ENCODE data around the gene EID2B. TPM values are rescaled to one million over a fixed set of nuclear protein-coding genes. Genes with fewer than 3 reads are reported as not detected.

EID2B gene
- total and polyA plus RNA-seq, 2 of the 13 experiments (the other 11 are each of a cell fraction or from before 2014, with no cell fraction given): 2.5 to 3.7 TPM

DNA sequence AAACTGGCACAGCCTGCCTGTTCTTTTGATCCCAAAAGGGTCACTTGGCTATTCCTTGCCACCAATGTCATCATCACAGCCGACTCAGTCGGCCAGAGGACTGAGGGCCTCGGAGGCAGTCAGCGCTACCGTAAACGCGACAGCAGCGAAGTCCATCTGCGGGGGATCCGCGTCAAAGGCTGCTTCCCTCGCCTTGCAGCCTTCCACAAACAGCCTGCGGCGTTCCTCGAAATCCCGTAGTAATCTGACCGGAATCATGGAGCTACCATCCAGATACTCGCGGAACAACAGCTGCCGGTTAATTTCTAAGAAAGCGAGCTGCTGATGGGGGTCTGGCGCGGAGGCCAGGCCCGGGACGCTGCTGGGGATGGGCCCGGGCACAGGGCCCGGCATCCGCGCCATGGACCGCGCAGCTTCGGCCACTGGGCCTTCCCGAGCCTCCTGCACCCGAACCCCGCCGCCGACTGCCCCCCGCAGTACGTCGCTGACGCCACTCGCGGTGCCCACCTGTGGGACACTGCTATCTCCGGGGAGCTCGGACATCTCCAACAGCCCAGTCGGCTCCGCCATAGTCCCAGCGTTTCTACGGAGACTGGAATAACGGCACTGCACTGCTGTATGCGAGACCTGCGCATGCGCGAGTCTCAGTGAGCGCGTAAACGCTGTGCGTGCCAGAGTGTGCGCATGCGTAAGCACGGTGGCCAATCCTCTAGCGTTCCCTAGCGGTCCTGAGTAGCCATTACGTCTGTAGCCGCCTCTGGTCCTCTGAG, at the start of gene EID2B (continued):
- no peak for TF ChIP-seq SOX13 (IDR thresholded peaks at IDR 0.05)
- TF ChIP-seq SOX13 (CRISPR knock-in tag; conservative IDR thresholded peaks at IDR 0.05 in 1 of 2, IDR thresholded peaks at IDR 0.05 in 1 of 2): no peak
- TF ChIP-seq, protein P1, sequence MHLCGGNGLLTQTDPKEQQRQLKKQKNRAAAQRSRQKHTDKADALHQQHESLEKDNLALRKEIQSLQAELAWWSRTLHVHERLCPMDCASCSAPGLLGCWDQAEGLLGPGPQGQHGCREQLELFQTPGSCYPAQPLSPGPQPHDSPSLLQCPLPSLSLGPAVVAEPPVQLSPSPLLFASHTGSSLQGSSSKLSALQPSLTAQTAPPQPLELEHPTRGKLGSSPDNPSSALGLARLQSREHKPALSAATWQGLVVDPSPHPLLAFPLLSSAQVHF (CRISPR knock-in tag; IDR thresholded peaks at IDR 0.05): no peak
- TF ChIP-seq ZFP36L2 (CRISPR knock-in tag; IDR thresholded peaks at IDR 0.05): no peak
- TF ChIP-seq, protein P2, sequence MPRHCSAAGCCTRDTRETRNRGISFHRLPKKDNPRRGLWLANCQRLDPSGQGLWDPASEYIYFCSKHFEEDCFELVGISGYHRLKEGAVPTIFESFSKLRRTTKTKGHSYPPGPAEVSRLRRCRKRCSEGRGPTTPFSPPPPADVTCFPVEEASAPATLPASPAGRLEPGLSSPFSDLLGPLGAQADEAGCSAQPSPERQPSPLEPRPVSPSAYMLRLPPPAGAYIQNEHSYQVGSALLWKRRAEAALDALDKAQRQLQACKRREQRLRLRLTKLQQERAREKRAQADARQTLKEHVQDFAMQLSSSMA (CRISPR knock-in tag; IDR thresholded peaks at IDR 0.05): peak; percentile 80; the same call in 1 of the 2 replicates
- no peak for TF ChIP-seq MAF1 (CRISPR knock-in tag; IDR thresholded peaks at IDR 0.05; ENCODE audit: borderline replicate concordance)
- no peak for TF ChIP-seq SRSF9 (IDR thresholded peaks at IDR 0.05; ENCODE audit: borderline replicate concordance, insufficient read depth, low read depth, low read length, poor library complexity, severe bottlenecking)
- TF ChIP-seq ZNF652 (CRISPR knock-in tag; IDR thresholded peaks at IDR 0.05; ENCODE audit: borderline replicate concordance, low read depth): no peak
- TF ChIP-seq CREB1 (IDR thresholded peaks at IDR 0.05): peak; percentile 41; the same call in 1 of the 2 replicates
- no peak for TF ChIP-seq CREB1 (CRISPR knock-in tag; IDR thresholded peaks at IDR 0.05)
- peak; percentile 81; the same call in 1 of the 2 replicates for TF ChIP-seq IRF9 (CRISPR knock-in tag; IDR thresholded peaks at IDR 0.05; ENCODE audit: borderline replicate concordance)
- TF ChIP-seq ZNF44 (CRISPR knock-in tag; IDR thresholded peaks at IDR 0.05): 0 out of 2 replicates have a peak, but pooled peaks have one; percentile 77
- TF ChIP-seq ZMYM2 (CRISPR knock-in tag; IDR thresholded peaks at IDR 0.05): no peak
- TF ChIP-seq ZNF383 (CRISPR knock-in tag; IDR thresholded peaks at IDR 0.05; ENCODE audit: borderline replicate concordance): peak; percentile 85; the same call in 1 of the 2 replicates
- peak; percentile 29; the same call in 1 of the 2 replicates for TF ChIP-seq ELF3 (CRISPR knock-in tag; IDR thresholded peaks at IDR 0.05)
- TF ChIP-seq KLF6 (CRISPR knock-in tag; IDR thresholded peaks at IDR 0.05): no peak; the same call in 1 of the 2 replicates
- no peak for TF ChIP-seq ARHGAP35 (CRISPR knock-in tag; IDR thresholded peaks at IDR 0.05; ENCODE audit: borderline replicate concordance)
- TF ChIP-seq CHCHD3 (CRISPR knock-in tag; IDR thresholded peaks at IDR 0.05): 0 out of 2 replicates have a peak, but pooled peaks have one; percentile 45
- TF ChIP-seq ZNF781 (CRISPR knock-in tag; IDR thresholded peaks at IDR 0.05; ENCODE audit: borderline replicate concordance, not compliant biosample characterization): no peak
- peak; percentile 79; the same call in 1 of the 2 replicates for TF ChIP-seq ZNF704 (CRISPR knock-in tag; IDR thresholded peaks at IDR 0.05; ENCODE audit: borderline replicate concordance)
- TF ChIP-seq CTCF (CRISPR knock-in tag; IDR thresholded peaks at IDR 0.05): peak; percentile 99
- no peak for TF ChIP-seq THRA (CRISPR knock-in tag; IDR thresholded peaks at IDR 0.05; ENCODE audit: borderline replicate concordance)

All from HepG2 (cell line).